Measurements from ENCODE around the gene CTNNBL1.

CTNNBL1 gene

GRCh38 chr20:37745553-37745952 is 51.7 kb downstream of the CTNNBL1 start:
- DNase-seq: no peak

GRCh38 chr20:37748015-37748414 is 54.2 kb downstream of the CTNNBL1 start:
- no peak for DNase-seq

- no peak for DNase-seq
Measured at GRCh38 chr20:37749218-37749617, 55.4 kb downstream of the CTNNBL1 start.

- DNase-seq: no peak
Measured at GRCh38 chr20:37749620-37750403, 56.0 kb downstream of the CTNNBL1 start.

GRCh38 chr20:37755665-37756064 is 61.8 kb downstream of the CTNNBL1 start:
- no peak for DNase-seq

- DNase-seq: no peak
Measured at GRCh38 chr20:37756234-37756633, 62.4 kb downstream of the CTNNBL1 start.

- no peak for DNase-seq
Measured at GRCh38 chr20:37757550-37757949, 63.7 kb downstream of the CTNNBL1 start.

- no peak for DNase-seq
Measured at GRCh38 chr20:37758332-37758731, 64.5 kb downstream of the CTNNBL1 start.

- DNase-seq: no peak
Measured at GRCh38 chr20:37759052-37759553, 65.3 kb downstream of the CTNNBL1 start.

GRCh38 chr20:37759761-37760209 is 66.0 kb downstream of the CTNNBL1 start:
- no peak for DNase-seq

- no peak for DNase-seq
Measured at GRCh38 chr20:37760322-37760721, 66.5 kb downstream of the CTNNBL1 start.

GRCh38 chr20:37762716-37763485 is 69.1 kb downstream of the CTNNBL1 start:
- no peak for DNase-seq

- no peak for DNase-seq
Measured at GRCh38 chr20:37764333-37764935, 70.6 kb downstream of the CTNNBL1 start.

- no peak for DNase-seq
Measured at GRCh38 chr20:37770908-37771307, 77.1 kb downstream of the CTNNBL1 start.

GRCh38 chr20:37773291-37773826 is 79.5 kb downstream of the CTNNBL1 start:
- DNase-seq: no peak

GRCh38 chr20:37774156-37774555 is 80.3 kb downstream of the CTNNBL1 start:
- no peak for DNase-seq

GRCh38 chr20:37775200-37775599 is 81.4 kb downstream of the CTNNBL1 start:
- no peak for DNase-seq

GRCh38 chr20:37776049-37776448 is 82.2 kb downstream of the CTNNBL1 start:
- DNase-seq: no peak

- DNase-seq: no peak
Measured at GRCh38 chr20:37776526-37776925, 82.7 kb downstream of the CTNNBL1 start.

- peak; percentile 3 for DNase-seq
Measured at GRCh38 chr20:37777012-37777950, 83.5 kb downstream of the CTNNBL1 start.

GRCh38 chr20:37777988-37778659 is 84.3 kb downstream of the CTNNBL1 start:
- DNase-seq: no peak
